ENCODE data around the gene PPP6R3.

The PPP6R3 gene

DNA sequence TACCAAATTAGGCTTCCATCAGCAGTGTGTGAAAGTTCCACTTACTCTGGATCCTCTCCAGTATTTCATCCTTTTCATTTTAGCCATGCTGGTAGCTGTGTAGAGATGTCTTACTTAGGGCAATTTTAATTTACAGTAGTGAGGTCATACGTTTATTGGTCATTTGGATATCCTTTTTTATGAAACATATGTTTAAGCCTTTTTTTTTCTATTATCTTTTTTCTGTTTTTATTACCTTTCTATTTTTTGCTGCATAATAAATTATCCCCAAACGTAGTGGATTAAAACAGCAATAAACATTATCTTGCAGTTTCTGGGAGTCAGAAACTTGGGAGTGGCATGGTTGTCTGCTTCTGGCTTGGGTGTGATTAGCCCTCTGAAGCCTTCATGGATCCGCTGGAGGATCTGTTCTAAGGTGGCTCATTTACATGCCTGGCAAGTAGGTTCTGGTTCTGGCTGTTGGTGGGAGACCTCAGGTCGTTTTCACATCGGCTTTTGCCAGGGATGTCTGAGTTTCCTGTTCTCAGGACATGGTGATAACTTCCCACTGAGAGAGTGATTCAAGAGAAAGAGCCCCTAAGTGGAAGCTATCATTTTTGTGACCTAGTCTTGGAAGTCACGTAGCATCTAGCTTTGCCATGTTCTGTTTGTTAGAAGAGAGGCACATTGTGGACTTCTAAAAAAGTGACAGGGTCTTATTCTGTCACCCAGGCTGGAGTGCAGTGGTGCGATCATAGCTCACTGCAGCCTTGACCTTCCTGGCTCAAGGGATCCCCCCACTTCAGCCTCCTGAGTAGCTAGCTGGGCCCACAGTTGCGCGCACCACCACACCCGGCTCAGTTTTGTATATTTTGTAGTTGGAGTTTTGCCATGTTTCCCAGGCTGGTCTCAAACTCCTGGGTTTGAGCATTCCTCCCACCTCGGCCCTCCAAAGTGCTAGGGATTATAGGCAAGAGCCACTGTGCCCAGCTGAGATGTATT is 38.6 kb downstream of the PPP6R3 start:
- no peak for DNase-seq

DNA sequence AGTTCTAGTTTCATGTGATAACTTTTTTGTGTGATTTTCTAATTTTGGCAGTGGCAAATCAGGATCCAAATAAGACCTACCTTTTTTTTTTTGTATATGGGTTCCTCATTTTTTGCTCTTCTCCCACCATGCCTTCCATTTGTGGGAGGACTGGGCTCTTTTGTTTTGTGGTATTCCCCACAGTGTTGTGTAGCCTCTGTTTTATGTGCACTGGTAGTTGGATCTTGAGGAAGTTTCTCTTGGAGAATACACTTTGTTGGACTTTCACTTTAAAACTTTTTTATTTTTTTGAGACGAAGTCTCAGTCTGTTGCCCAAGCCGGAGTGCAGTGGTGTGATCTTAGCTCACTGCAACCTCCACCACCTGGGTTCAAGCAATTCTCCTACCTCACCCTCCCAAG is 39.7 kb downstream of the PPP6R3 start:
- DNase-seq = no peak

- no peak for DNase-seq
These were observed 41.3 kb downstream of the PPP6R3 start for GRCh38 chr11:68501813-68502212.

- DNase-seq = no peak
These were observed 42.7 kb downstream of the PPP6R3 start for GRCh38 chr11:68503251-68503687.

DNA sequence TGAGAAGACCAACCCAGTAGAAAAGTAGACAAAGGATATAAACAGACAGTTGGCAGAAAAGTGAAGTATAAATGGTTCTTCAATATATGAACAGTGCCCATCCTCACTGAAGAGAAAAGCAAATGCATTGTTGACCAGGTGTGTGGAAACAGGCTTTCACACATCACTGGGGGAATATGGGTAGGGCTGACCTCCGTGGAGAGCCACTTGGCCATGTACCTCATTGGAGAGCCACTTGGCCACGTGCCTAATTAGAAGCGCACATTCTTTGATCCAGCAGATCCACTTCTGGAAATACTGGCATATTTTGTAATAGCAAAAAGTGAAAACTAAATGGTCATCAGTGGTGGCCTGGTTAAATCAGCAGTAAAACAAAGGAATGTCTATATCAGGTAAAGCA is 43.2 kb downstream of the PPP6R3 start:
- peak; percentile 14 for DNase-seq

GRCh38 chr11:68504432-68505066 is 44.0 kb downstream of the PPP6R3 start:
- DNase-seq = no peak

DNA sequence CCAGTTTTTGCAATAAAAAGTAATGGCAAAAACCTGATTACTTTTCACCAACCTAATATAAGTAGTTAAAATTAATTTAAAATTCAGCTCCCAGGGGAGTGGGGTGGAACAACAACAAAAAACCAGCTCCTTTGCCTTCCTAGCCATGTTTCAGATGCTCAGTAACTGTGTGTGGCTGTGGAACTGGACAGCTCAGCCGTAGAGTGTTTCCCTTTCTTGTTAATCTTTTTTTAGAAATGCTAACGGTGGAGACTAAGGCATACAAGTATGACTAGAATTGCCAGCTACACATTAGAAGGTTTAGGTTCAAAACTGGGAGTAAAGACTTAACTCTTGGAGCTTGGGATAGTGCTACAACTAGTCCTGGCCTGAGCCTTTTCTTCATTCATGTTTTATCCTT is 45.0 kb downstream of the PPP6R3 start:
- DNase-seq = no peak

DNA sequence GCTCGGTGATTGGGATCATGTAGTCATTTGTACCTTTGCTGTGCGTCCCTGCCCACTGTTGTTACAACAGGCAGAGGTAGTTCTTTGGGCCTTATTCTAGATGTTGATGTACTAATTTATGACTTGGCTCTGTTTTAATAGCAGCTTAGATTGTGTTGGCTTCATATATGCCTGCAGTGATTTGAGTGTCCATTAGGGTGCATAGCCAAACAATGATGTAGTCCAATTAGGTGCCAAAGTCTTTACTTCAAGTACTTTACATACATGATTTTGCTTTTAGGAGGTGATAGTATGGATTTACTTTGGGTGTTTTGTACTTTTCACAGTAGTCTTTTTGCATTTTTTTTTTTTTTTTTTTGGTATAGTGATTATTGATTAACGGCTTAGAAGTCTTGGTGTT is 46.4 kb downstream of the PPP6R3 start:
- no peak for DNase-seq

DNA sequence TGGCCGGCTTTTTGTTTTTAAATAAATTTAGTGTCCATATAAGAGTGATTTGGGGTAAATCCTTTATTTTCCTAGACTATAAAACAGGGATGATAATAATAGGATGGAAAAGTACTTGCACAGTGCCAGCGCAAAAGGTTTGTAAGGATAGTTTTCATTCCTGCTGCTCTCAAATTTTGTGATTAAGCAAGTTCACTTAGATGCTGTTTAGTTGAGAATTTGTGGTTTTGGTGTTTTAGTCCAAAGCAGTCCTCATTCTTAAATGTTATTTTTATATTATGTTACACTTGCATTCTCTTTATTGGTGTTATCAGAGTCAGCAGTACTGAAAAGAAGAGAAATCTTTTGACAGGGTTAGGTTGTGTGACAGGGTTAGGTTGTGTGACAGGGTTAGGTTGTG is 47.9 kb downstream of the PPP6R3 start:
- no peak for DNase-seq

DNA sequence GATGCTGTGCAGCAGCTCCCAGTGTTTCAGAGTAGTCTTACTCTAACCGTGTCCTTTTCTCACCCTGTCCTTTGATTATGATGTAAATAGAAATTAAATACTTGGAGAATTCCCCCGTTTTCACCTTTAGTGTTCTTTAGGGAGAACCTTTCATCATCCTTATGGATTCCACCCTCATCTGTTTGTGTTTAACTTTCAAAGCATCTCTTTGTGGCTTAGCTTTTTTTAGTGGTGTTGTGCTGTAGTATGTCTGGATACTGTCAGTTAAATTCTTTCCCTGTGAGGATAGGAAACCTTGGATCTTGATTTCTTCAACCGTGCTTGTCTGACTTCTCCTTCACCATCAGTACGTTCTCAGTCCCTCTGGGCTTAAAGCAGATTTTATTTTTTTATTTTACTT is 48.5 kb downstream of the PPP6R3 start:
- no peak for DNase-seq

DNA sequence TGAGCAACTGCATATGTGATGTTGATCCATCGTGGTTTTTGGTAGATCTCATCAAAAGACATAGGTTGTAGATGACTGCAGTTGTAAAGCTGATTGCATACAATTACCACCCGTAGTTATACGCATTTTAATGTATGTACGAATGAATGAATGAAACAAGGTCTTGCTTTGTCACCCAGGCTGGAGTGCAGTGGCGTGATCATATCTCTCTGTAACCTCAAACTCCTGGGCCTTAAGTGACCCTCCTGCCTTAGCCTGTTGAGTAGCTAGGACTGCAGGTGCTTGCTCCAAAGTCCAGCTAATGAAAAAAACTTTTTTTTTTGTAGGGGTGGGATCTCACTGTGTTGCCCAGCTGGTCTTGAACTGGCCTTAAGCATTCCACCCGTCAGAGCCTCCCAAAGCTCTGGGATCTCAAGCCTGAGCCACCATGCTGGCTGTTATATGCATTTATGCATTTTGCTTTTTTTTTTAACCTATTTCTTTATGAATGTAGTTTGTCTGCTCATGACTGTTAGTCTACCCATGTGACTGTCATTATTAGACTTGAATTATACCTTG is 53.5 kb downstream of the PPP6R3 start:
- DNase-seq = no peak

- no peak for DNase-seq
These were observed 56.7 kb downstream of the PPP6R3 start for GRCh38 chr11:68517121-68517741.

GRCh38 chr11:68518191-68518590 is 57.6 kb downstream of the PPP6R3 start:
- DNase-seq = no peak

GRCh38 chr11:68521969-68522652 is 61.6 kb downstream of the PPP6R3 start:
- no peak for DNase-seq

DNA sequence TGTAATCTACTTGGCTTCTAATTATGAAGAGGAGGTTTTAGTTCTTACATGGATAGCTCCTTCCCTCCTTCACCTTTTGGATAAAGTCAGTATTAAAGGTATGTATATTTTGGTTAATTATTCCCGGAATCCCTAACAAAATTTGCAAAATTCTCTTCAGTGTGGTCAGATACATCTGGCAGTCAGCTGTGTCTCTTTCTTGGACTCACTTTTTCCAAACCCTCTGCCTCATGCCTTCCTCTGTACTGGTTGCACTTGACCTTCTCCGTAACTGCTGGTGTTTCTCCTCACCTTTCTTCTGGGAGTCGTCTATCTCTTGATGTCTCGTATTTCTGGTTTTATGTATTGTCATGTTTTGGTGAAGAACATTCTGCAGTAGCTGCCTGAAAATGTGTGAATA is 62.5 kb downstream of the PPP6R3 start:
- DNase-seq = no peak

GRCh38 chr11:68523743-68524142 is 63.2 kb downstream of the PPP6R3 start:
- DNase-seq = no peak

- DNase-seq = no peak
These were observed 63.7 kb downstream of the PPP6R3 start for GRCh38 chr11:68524213-68524612.

GRCh38 chr11:68524681-68525080 is 64.1 kb downstream of the PPP6R3 start:
- no peak for DNase-seq

GRCh38 chr11:68525336-68525735 is 64.8 kb downstream of the PPP6R3 start:
- no peak for DNase-seq

- DNase-seq = no peak
These were observed 65.4 kb downstream of the PPP6R3 start for GRCh38 chr11:68525930-68526329.

DNA sequence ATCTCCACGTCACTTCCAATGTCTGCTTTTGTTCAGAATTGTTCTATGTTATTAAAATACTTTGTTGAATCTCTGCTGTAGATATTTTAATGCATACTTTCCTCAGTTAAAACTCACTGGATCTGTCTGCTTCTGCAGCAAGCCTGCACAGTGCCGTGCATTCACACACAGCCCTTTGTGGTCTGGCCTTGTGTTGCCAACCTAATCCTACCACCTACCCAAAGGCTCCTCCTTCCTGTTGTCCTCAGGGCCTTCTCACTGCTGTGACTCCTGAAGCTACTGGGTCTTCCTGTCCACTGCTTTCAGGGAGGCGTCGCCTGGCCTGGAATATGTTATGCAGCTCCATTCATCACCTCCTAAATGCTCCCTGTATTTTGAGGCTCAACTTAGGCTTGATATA is 67.0 kb downstream of the PPP6R3 start:
- no peak for DNase-seq

GRCh38 chr11:68528630-68529029 is 68.1 kb downstream of the PPP6R3 start:
- no peak for DNase-seq

- DNase-seq = no peak
These were observed 70.7 kb downstream of the PPP6R3 start for GRCh38 chr11:68531129-68531693.
